Vagina (tissue), 2 donors: ENCODE data around the gene SUMF1.

ENCODE experiments used
- CTCF ChIP-seq, 3 experiments: fragments of 450-650 bp in 2 of 3; fragments of 200-600 bp in 1 of 3; sonication (generic) in 1 of 3; IDR thresholded peaks; one replicate each; pipeline ENCODE4 v1.5.1; 2017 to 2019; ENCODE audit warnings: antibody characterized with exemption in 3 of 3, mild to moderate bottlenecking in 2 of 3, moderate library complexity in 2 of 3
- POLR2A ChIP-seq, 2 donors: fragments of 450-650 bp; IDR thresholded peaks; one replicate each; pipeline ENCODE4 v1.6.1; 2017; ENCODE audit warnings: antibody characterized with exemption in 2 of 2, mild to moderate bottlenecking in 2 of 2, moderate library complexity in 2 of 2

DNA sequence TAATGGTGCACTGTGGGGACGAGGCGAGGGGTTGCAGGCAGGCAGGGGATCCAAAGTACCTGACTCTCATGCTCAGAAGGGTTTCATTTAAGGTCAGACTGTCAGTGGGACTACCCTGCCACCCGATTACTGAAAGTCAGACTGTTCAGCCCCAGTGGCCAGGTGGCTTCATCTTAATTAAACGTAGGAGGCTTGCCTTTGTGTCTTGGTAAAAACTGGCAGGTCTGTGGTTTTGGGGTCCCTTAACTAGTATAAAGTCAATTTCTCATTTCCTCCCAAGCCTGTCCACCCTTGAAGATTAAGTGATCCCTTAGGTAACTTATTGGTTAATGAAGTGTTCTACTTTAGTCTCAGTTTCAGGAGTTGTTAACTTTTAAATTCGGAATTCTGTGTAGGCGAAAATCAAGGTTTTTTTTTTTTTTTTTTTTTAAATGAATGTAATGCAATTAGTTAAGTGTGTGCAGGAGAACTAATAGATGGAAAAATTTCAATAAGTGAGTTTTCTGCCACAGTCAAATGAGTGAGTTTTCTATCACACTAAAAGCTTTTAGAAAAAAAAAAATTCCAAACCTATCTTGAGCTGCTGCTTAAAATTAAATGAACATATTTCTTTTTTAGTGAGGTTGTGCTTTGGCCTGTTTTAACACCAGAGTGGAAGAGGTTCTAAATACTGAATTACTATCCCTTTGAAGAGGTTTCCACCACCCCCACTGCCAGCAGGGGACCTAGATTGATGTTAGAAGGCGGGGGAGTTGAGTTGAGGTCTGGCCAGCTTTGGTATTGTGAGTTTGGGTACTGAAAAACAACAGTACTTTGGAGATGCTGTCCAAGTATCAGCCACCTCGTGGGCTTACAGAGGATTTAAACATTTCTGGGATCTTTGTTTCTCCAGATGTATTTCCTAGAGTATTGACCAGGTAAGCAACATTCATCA, 41.2 kb upstream of the SUMF1 start:
- TF ChIP-seq POLR2A (IDR thresholded peaks at IDR 0.05) (no peak), CTCF (IDR thresholded peaks at IDR 0.05) (no peak)
